GM23248 (cell line): ENCODE measurements around the gene SFT2D3.

Experiments used
- EZH2 ChIP-seq: fragments of 200-600 bp; sonication (generic); IDR thresholded peaks from 2 replicates; pipeline ENCODE4 v1.6.1; 2018; ENCODE audit warnings: antibody characterized with exemption, mild to moderate bottlenecking; ENCODE audit not compliant: insufficient read depth, poor library complexity, severe bottlenecking
- EZH2phosphoT487 ChIP-seq: fragments of 200-600 bp; sonication (generic); IDR thresholded peaks from 2 replicates; pipeline ENCODE4 v1.6.1; 2018; ENCODE audit warnings: antibody characterized with exemption, moderate library complexity, mild to moderate bottlenecking, low read depth; ENCODE audit not compliant: insufficient read depth

GRCh38 chr2:127697482-127698180 lies 3.7 kb upstream of the SFT2D3 start:
- TF ChIP-seq EZH2phosphoT487 (no peak), EZH2 (no peak)
